ENCODE measurements around the gene MTMR2.

- TF ChIP-seq YY1 (IDR thresholded peaks at IDR 0.05; ENCODE audit: low read depth) (no peak), RAD21 (IDR thresholded peaks at IDR 0.05; ENCODE audit: low read length) (no peak), ELF1 (IDR thresholded peaks at IDR 0.05) (no peak), JUND (IDR thresholded peaks at IDR 0.05) (no peak)
- TF ChIP-seq, protein P1, sequence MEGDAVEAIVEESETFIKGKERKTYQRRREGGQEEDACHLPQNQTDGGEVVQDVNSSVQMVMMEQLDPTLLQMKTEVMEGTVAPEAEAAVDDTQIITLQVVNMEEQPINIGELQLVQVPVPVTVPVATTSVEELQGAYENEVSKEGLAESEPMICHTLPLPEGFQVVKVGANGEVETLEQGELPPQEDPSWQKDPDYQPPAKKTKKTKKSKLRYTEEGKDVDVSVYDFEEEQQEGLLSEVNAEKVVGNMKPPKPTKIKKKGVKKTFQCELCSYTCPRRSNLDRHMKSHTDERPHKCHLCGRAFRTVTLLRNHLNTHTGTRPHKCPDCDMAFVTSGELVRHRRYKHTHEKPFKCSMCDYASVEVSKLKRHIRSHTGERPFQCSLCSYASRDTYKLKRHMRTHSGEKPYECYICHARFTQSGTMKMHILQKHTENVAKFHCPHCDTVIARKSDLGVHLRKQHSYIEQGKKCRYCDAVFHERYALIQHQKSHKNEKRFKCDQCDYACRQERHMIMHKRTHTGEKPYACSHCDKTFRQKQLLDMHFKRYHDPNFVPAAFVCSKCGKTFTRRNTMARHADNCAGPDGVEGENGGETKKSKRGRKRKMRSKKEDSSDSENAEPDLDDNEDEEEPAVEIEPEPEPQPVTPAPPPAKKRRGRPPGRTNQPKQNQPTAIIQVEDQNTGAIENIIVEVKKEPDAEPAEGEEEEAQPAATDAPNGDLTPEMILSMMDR (IDR thresholded peaks at IDR 0.05): peak; percentile 47
Observed at GRCh38 chr11:95968585-95968984, 44.7 kb upstream of the MTMR2 start.
